ENCODE measurements around the gene ATP13A3. TPM values are rescaled to one million over a fixed set of nuclear protein-coding genes. Genes with fewer than 3 reads are reported as not detected.

ATP13A3 gene
- total and polyA plus RNA-seq, 10 of the 15 experiments (the other 5 are each of a cell fraction or from before 2014, with no cell fraction given), result 14.0 to 108 (median 69.5) TPM

DNA sequence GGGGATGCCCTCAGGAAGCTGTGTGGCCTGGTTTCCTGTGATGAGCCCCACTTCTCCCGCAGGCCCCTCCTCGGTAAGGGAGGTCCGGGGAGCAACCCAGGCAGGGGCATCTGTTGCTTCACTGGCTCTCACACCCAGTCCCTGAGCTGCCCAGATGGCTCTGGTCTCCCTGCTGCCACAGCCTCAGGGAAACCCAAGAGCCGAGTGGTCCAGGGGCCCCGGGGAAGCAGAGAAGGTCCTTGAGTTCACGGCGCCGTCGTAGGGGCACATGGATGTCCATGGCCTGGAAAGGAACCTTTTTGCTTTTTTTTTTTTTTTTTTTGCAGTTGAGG, 103.9 kb downstream of the ATP13A3 start (continued):
- TF ChIP-seq, protein P1, sequence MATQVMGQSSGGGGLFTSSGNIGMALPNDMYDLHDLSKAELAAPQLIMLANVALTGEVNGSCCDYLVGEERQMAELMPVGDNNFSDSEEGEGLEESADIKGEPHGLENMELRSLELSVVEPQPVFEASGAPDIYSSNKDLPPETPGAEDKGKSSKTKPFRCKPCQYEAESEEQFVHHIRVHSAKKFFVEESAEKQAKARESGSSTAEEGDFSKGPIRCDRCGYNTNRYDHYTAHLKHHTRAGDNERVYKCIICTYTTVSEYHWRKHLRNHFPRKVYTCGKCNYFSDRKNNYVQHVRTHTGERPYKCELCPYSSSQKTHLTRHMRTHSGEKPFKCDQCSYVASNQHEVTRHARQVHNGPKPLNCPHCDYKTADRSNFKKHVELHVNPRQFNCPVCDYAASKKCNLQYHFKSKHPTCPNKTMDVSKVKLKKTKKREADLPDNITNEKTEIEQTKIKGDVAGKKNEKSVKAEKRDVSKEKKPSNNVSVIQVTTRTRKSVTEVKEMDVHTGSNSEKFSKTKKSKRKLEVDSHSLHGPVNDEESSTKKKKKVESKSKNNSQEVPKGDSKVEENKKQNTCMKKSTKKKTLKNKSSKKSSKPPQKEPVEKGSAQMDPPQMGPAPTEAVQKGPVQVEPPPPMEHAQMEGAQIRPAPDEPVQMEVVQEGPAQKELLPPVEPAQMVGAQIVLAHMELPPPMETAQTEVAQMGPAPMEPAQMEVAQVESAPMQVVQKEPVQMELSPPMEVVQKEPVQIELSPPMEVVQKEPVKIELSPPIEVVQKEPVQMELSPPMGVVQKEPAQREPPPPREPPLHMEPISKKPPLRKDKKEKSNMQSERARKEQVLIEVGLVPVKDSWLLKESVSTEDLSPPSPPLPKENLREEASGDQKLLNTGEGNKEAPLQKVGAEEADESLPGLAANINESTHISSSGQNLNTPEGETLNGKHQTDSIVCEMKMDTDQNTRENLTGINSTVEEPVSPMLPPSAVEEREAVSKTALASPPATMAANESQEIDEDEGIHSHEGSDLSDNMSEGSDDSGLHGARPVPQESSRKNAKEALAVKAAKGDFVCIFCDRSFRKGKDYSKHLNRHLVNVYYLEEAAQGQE (IDR thresholded peaks at IDR 0.05; ENCODE audit: low read depth, low read length), result no peak
- TF ChIP-seq WRNIP1 (IDR thresholded peaks at IDR 0.05; ENCODE audit: borderline replicate concordance, low read depth, low read length), result no peak

GRCh38 chr3:194382196-194382891, 104.5 kb downstream of the ATP13A3 start:
- ChIA-PET POLR2A (no interaction called here), CTCF (no interaction called here), SMC1A (ENCODE audit: uncharacterized antibody, unreplicated experiment) (interaction anchor here (0.6 kb wide), 1 partner anchor 9 kb away, joined by 3 read pairs; no protein-coding TSS in a partner anchor), RAD21 (ENCODE audit: unreplicated experiment) (no interaction called here)
- Histone ChIP-seq H3K9me3 (replicated peaks; ENCODE audit: control insufficient read depth, insufficient read depth, low read length) (no peaks in the 10 kb centered on the region), H3K4me3 (no peak overlapping the region), H3K79me2 (ENCODE audit: control insufficient read depth, insufficient read depth, low read length) (no peaks in the 10 kb centered on the region), H3K4me2 (ENCODE audit: control insufficient read depth, insufficient read depth) (no peak overlapping the region), H4K20me1 (ENCODE audit: control insufficient read depth, insufficient read depth) (no peaks in the 10 kb centered on the region), H3K27ac (ENCODE audit: control insufficient read depth, insufficient read depth) (no peak overlapping the region), H3K4me1 (ENCODE audit: control insufficient read depth, insufficient read depth, low read length) (no peaks in the 10 kb centered on the region), H2AFZ (ENCODE audit: control insufficient read depth, low read depth, low read length) (no peak overlapping the region), H3K9ac (ENCODE audit: control insufficient read depth, insufficient read depth, low read length) (no peak overlapping the region), H3K27me3 (replicated peaks in 1 of 2; ENCODE audit: control insufficient read depth in 2 of 2, insufficient read depth in 2 of 2, low read length in 1 of 2) (no peaks in the 10 kb centered on the region; a peak in 2 of 4 replicates), H3K36me3 (ENCODE audit: control insufficient read depth in 2 of 2, insufficient read depth in 2 of 2, low read length in 1 of 2) (no peaks in the 10 kb centered on the region)
- WGBS (ENCODE audit: insufficient coverage, insufficient replicate concordance, low lambda C conversion rate, missing lambda C conversion rate), result 24% methylated on average over 17 of the region's 20 CpGs
- ATAC-seq (no peak), DNase-seq (ENCODE audit: low read depth, low spot score) (no peak), FAIRE-seq (no peak)
- intact Hi-C loops (cut with micrococcal nuclease; ENCODE audit: unreplicated experiment) (no loop called here), in situ Hi-C loops (cut with MboI) (no loop called here)
- no TSS peak for BruUV-seq (replicated peaks)
- TF ChIP-seq, protein P2, sequence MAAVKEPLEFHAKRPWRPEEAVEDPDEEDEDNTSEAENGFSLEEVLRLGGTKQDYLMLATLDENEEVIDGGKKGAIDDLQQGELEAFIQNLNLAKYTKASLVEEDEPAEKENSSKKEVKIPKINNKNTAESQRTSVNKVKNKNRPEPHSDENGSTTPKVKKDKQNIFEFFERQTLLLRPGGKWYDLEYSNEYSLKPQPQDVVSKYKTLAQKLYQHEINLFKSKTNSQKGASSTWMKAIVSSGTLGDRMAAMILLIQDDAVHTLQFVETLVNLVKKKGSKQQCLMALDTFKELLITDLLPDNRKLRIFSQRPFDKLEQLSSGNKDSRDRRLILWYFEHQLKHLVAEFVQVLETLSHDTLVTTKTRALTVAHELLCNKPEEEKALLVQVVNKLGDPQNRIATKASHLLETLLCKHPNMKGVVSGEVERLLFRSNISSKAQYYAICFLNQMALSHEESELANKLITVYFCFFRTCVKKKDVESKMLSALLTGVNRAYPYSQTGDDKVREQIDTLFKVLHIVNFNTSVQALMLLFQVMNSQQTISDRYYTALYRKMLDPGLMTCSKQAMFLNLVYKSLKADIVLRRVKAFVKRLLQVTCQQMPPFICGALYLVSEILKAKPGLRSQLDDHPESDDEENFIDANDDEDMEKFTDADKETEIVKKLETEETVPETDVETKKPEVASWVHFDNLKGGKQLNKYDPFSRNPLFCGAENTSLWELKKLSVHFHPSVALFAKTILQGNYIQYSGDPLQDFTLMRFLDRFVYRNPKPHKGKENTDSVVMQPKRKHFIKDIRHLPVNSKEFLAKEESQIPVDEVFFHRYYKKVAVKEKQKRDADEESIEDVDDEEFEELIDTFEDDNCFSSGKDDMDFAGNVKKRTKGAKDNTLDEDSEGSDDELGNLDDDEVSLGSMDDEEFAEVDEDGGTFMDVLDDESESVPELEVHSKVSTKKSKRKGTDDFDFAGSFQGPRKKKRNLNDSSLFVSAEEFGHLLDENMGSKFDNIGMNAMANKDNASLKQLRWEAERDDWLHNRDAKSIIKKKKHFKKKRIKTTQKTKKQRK (IDR thresholded peaks at IDR 0.05; ENCODE audit: low read depth, low read length), result no peak
- TF ChIP-seq ATF2 (IDR thresholded peaks at IDR 0.05; ENCODE audit: low read length), result no peak
- TF ChIP-seq ZZZ3 (IDR thresholded peaks at IDR 0.05; ENCODE audit: control insufficient read depth, insufficient read length, low read depth), result no peak
- TF ChIP-seq NRF1 (conservative IDR thresholded peaks at IDR 0.05; ENCODE audit: low read depth, low read length), result no peak
- TF ChIP-seq ATF3 (IDR thresholded peaks at IDR 0.05; ENCODE audit: borderline replicate concordance, extremely low read depth, low read depth, low read length), result no peak
- no peak for TF ChIP-seq IRF4 (IDR thresholded peaks at IDR 0.05; ENCODE audit: low read depth, low read length)
- TF ChIP-seq, protein P3, sequence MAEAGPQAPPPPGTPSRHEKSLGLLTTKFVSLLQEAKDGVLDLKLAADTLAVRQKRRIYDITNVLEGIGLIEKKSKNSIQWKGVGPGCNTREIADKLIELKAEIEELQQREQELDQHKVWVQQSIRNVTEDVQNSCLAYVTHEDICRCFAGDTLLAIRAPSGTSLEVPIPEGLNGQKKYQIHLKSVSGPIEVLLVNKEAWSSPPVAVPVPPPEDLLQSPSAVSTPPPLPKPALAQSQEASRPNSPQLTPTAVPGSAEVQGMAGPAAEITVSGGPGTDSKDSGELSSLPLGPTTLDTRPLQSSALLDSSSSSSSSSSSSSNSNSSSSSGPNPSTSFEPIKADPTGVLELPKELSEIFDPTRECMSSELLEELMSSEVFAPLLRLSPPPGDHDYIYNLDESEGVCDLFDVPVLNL (IDR thresholded peaks at IDR 0.05; ENCODE audit: low read depth, low read length), result no peak
- no peak for TF ChIP-seq STAT3 (IDR thresholded peaks at IDR 0.05; ENCODE audit: low read depth, low read length)
- TF ChIP-seq SIN3A (IDR thresholded peaks at IDR 0.05; ENCODE audit: low read depth, low read length), result no peak
